Right atrium auricular region (tissue), 2 donors: ENCODE measurements around the gene TCFL5. TPM values are rescaled to one million over a fixed set of nuclear protein-coding genes. Genes with fewer than 3 reads are reported as not detected.

Experiments used
- DNase-seq: peaks from one replicate; pipeline ENCODE4 v3.0.0-alpha.2; 2019; ENCODE audit warnings: low spot score
- H3K27ac ChIP-seq, 2 donors: fragments of 200-600 bp; sonication (generic); 1 replicate in 1 of 2; 2 replicates in 1 of 2; pipeline ENCODE4 v1.5.1; 2016 to 2019
- H3K27me3 ChIP-seq, 2 donors: fragments of 200-600 bp; sonication (generic); one replicate each; pipeline versions ENCODE4 v1.5.1 to v1.6.0; 2017 to 2019
- H3K36me3 ChIP-seq: fragments of 200-600 bp; sonication (generic); one replicate; pipeline ENCODE4 v1.5.1; 2016
- H3K4me1 ChIP-seq, 2 donors: fragments of 200-600 bp; sonication (generic); one replicate each; pipeline versions ENCODE4 v1.5.1 to v1.6.0; 2017 to 2019
- H3K4me3 ChIP-seq, 2 donors: fragments of 200-600 bp; sonication (generic); 1 replicate in 1 of 2; 2 replicates in 1 of 2; pipeline ENCODE4 v1.5.1; 2017 to 2019; ENCODE audit warnings: mild to moderate bottlenecking in 1 of 2, moderate library complexity in 1 of 2
- H3K9me3 ChIP-seq, 2 donors: fragments of 200-600 bp; sonication (generic); one replicate each; pipeline ENCODE4 v1.5.1; 2019
- total RNA-seq, 2 donors: library from RNA; depleted of rRNA; stranded (reverse); fragments of >200 nt; gene quantifications; one replicate each; pipeline ENCODE4 v1.1.0, GENCODE V29; 2016
- TF ChIP-seq, protein P1 (sequence below), 2 donors: fragments of 200-600 bp; sonication (generic); IDR thresholded peaks; one replicate each; pipeline ENCODE4 v1.5.1; 2019; ENCODE audit warnings: antibody characterized with exemption in 2 of 2

TCFL5 gene
- total RNA-seq, 2 donors from 2014 or later: 4.8 to 6.4 TPM

DNA sequence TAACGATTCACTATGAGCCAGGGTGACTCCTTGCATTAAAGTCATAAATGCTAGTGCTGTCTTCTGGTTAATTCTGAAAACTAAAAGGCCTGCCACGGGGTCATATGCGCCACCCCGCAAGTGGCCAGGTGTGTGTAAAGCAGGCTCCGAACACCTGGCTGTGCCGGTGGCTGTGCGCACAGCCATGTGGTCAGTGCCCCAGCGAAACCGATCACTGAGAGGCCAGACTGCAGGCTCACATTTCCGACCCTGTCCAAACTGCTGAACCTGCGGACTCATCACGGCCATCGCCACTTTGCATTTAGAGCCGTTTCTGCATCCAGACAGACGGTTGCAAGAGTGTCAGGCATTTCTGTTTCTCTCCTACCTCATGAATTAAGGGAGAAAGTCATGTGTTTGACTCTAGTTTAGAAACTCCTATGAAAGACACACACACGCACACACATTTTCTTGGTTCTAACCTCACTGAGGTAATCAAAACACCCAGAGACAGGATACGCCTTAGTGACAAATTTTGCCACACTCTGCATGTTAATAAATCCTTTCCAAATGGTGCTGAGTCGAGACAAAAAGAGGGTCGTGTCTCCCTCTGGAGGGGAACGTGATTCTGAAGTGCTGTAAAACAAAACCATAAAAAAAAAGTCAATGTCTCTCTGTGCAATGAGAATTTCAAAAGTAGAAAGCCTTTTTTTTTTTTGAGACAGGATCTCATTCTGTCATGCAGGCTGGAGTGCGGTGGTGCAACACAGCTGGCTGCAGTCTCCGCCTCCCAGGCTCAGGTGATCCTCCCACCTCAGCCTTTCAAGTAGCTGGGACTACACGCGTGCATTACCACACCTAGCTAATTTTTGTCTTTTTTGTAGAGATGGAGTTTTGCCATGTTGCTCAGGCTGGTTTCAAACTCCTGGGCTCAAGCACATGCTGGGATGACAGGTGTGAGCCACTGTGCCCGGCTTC is 31.0 kb upstream of the TCFL5 start:
- Histone ChIP-seq H3K4me1 (peaks cover 0 to 4% of the 10 kb centered on the region in 2 donors), H3K27me3 (no peaks in the 10 kb centered on the region), H3K36me3 (peaks cover 78% of the 10 kb centered on the region), H3K9me3 (no peaks in the 10 kb centered on the region), H3K4me3 (no peak overlapping the region), H3K27ac (no peak overlapping the region)
- no peak for DNase-seq
- TF ChIP-seq, protein P1, sequence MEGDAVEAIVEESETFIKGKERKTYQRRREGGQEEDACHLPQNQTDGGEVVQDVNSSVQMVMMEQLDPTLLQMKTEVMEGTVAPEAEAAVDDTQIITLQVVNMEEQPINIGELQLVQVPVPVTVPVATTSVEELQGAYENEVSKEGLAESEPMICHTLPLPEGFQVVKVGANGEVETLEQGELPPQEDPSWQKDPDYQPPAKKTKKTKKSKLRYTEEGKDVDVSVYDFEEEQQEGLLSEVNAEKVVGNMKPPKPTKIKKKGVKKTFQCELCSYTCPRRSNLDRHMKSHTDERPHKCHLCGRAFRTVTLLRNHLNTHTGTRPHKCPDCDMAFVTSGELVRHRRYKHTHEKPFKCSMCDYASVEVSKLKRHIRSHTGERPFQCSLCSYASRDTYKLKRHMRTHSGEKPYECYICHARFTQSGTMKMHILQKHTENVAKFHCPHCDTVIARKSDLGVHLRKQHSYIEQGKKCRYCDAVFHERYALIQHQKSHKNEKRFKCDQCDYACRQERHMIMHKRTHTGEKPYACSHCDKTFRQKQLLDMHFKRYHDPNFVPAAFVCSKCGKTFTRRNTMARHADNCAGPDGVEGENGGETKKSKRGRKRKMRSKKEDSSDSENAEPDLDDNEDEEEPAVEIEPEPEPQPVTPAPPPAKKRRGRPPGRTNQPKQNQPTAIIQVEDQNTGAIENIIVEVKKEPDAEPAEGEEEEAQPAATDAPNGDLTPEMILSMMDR (IDR thresholded peaks at IDR 0.05): no peak

DNA sequence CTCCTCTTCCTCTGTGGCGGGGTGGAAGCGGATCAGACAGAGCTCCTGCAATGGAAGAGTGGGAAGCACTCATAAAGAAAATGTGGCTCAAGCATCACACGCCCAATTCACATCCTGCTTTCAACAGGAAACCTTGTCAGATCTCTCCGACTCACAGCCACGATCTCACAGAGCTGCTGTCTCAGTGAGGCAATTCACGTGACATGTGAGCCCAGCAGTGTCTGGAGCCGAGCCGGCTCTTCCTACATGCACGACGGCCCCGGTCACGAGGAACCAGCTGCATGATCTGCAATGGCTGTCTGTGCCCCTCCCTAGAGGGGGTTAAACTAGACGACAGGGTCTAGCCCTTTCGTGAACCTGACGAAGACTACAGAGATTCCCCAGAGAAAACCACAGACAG is 29.5 kb upstream of the TCFL5 start:
- Histone ChIP-seq H3K4me3 (no peak overlapping the region), H3K27ac (no peak overlapping the region), H3K9me3 (no peaks in the 10 kb centered on the region), H3K4me1 (peaks cover 0 to 11% of the 10 kb centered on the region in 2 donors), H3K36me3 (peaks cover 74% of the 10 kb centered on the region), H3K27me3 (no peaks in the 10 kb centered on the region)
- no peak for DNase-seq
- TF ChIP-seq, protein P1 (IDR thresholded peaks at IDR 0.05): no peak

DNA sequence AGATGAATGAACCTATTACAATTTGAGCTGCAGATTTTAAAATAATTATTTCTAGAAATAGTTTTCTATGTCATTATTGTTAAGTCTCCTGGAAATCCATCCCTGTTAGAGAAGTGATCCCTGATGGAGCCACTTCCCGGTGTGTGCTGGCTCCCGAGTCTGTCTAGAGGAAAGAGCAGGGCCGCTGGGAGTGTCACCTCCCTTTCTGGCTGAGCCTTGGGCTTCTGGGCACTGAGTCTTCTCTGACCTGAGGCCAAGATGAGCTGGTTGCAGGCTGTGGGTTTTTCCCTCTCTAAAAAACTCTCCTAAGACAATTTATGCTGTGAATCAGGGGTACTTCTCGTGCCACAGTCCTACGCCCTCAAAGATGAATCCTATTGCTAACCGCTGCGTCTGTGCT is 28.8 kb upstream of the TCFL5 start:
- peaks cover 70% of the 10 kb centered on the region for H3K36me3 ChIP-seq
- DNase-seq: no peak
- no peaks in the 10 kb centered on the region for H3K9me3 ChIP-seq
- no peaks in the 10 kb centered on the region for H3K27me3 ChIP-seq
- no peak overlapping the region for H3K27ac ChIP-seq
- TF ChIP-seq, protein P1 (IDR thresholded peaks at IDR 0.05): no peak
- H3K4me3 ChIP-seq: no peak overlapping the region
- peaks cover 0 to 11% of the 10 kb centered on the region in 2 donors for H3K4me1 ChIP-seq

DNA sequence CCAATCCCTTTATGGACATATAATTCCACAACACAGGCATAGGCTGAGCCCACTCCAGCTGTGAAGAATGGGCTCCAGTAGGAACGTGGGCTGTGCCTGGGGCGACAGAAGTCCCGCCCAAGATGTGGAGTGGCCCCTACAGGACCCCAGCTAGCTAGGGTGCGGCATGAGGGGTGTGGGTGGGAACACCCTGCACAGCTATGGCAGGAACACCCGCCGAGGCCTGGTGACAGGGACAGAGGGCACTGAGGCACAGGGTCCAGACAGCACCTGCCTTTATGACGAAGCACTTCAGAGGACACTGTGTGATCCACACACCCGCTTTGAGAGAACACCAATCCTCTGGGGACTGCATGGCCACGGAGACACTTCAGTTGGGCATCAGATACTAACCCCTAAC is 28.2 kb upstream of the TCFL5 start:
- no peaks in the 10 kb centered on the region for H3K27me3 ChIP-seq
- peaks cover 0 to 11% of the 10 kb centered on the region in 2 donors for H3K4me1 ChIP-seq
- no peaks in the 10 kb centered on the region for H3K9me3 ChIP-seq
- H3K36me3 ChIP-seq: peaks cover 70% of the 10 kb centered on the region
- no peak overlapping the region for H3K4me3 ChIP-seq
- TF ChIP-seq, protein P1 (IDR thresholded peaks at IDR 0.05): no peak
- no peak for DNase-seq
- no peak overlapping the region for H3K27ac ChIP-seq

DNA sequence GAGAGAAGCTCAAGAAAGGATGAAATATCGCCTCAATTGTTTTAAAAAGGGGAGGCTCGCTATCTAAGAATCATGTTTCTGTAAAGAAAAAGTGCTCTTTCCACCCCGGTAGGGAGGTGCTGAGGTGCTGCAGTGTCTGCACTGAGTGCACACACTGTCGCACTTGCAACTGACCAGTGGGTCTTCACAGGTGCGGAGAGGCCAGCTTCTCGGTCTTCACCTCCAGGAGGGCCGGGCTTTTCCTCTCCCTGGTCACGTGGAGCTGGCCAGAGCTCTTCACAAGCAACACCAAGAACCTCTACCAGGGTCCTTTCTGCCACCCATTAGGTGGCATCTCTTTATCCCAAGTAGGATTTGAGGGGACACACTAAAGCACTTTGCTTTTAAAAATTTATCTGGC is 27.8 kb upstream of the TCFL5 start:
- no peak overlapping the region for H3K27ac ChIP-seq
- H3K9me3 ChIP-seq: no peaks in the 10 kb centered on the region
- no peak for DNase-seq
- TF ChIP-seq, protein P1 (IDR thresholded peaks at IDR 0.05): no peak
- peaks cover 65% of the 10 kb centered on the region for H3K36me3 ChIP-seq
- H3K4me1 ChIP-seq: peaks cover 0 to 11% of the 10 kb centered on the region in 2 donors
- H3K4me3 ChIP-seq: no peak overlapping the region
- no peaks in the 10 kb centered on the region for H3K27me3 ChIP-seq
